Ovary (tissue), 9 donors: ENCODE data around the gene EHHADH. TPM values are rescaled to one million over a fixed set of nuclear protein-coding genes. Genes with fewer than 3 reads are reported as not detected.

Experiments used
- DNase-seq, 5 donors: peaks; one replicate each; pipeline ENCODE4 v3.0.0-alpha.2; 2019 to 2020
- H3K27ac ChIP-seq, 2 donors: fragments of 200-600 bp; one replicate each; pipeline versions ENCODE4 v1.5.1 to v1.8.0; 2019 to 2022
- H3K27me3 ChIP-seq: fragments of 200-600 bp; one replicate; pipeline ENCODE4 v1.8.0; 2022
- H3K36me3 ChIP-seq: fragments of 200-600 bp; sonication (generic); one replicate; pipeline ENCODE4 v1.5.1; 2019
- H3K4me1 ChIP-seq: one replicate; pipeline ENCODE4 v1.8.1; 2013; ENCODE audit warnings: mild to moderate bottlenecking, moderate library complexity; ENCODE audit not compliant: insufficient read depth
- H3K4me3 ChIP-seq: fragments of 200-600 bp; sonication (generic); one replicate; pipeline ENCODE4 v1.5.1; 2017
- H3K9me3 ChIP-seq, 2 donors: fragments of 200-600 bp in 1 of 2; sonication (generic) in 1 of 2; one replicate each; pipeline versions ENCODE4 v1.5.1 to v1.8.1; 2013 to 2019; ENCODE audit warnings: mild to moderate bottlenecking in 1 of 2, moderate library complexity in 1 of 2
- EP300 ChIP-seq: sonication (generic); formaldehyde crosslinking; IDR thresholded peaks from one replicate; pipeline ENCODE4 v1.6.1; 2017; ENCODE audit warnings: antibody characterized with exemption
- POLR2A ChIP-seq: fragments of 450-650 bp; IDR thresholded peaks from one replicate; pipeline ENCODE4 v1.6.1; 2017; ENCODE audit warnings: antibody characterized with exemption, mild to moderate bottlenecking, moderate library complexity
- WGBS, 3 donors: extraction: QIAGEN DNeasy Blood & Tissue Kit in 1 of 3; methylation state at CpG; one replicate each; pipeline versions ENCODE4 v1.1.5 to v1.1.7; 2013 to 2017; 5-methylcytosine and 5-hydroxymethylcytosine counted together
- intact Hi-C, 4 donors: fragments of 100-400 bp; cut with DNase I; formaldehyde crosslinking; loops; one replicate each; pipeline versions ENCODE4 v1.11.0 to v1.15.1; 2022 to 2023
- polyA plus RNA-seq, 2 donors: library from polyadenylated mRNA; stranded (reverse); fragments of 200-250 nt in 1 of 2; fragments of 350-450 nt in 1 of 2; fragmentation: Illumina TruSeq in 1 of 2; extraction: RNeasy Lipid Tissue Mini Kit (QIAGEN cat#74804) in 1 of 2; gene quantifications; one replicate each; pipeline ENCODE4 v1.2.3, GENCODE V29; 2013 to 2014
- total RNA-seq, 7 donors: library from RNA; depleted of rRNA in 2 of 7; stranded (reverse); fragments of >200 nt in 2 of 7; fragmentation: NEBNext Ultra II Directional in 3 of 7; extraction: Animal tissue kit (Norgen Biotek cat#: 25700) in 3 of 7; gene quantifications; one replicate each; pipeline versions ENCODE4 v1.1.0 to v1.2.4, GENCODE V29; 2016 to 2023
- TF ChIP-seq, protein P1 (sequence below), 3 donors: fragments of 450-650 bp in 2 of 3; fragments of 200-600 bp in 1 of 3; IDR thresholded peaks; one replicate each; pipeline versions ENCODE4 v1.5.1 to v1.8.0; 2016 to 2022; ENCODE audit warnings: antibody characterized with exemption in 3 of 3, mild to moderate bottlenecking in 1 of 3
- donor health status: DM: no; HTN: no; CAD: no; lungs with moderate emphysema.
- donor health status: DM: no; HTN: no; CAD: no.
- donor health status: Bipolar disorder and iron deficiency.
- donor health status: DM: yes; HTN: yes; CAD: no.
- donor health status: DM: no; HTN: no; CAD: no.
- donor health status: DM: yes; HTN: yes; CAD: no.

The EHHADH gene
- total and polyA plus RNA-seq, 9 donors = 1.4 to 6.9 (median 2.9) TPM

- TF ChIP-seq, protein P1, sequence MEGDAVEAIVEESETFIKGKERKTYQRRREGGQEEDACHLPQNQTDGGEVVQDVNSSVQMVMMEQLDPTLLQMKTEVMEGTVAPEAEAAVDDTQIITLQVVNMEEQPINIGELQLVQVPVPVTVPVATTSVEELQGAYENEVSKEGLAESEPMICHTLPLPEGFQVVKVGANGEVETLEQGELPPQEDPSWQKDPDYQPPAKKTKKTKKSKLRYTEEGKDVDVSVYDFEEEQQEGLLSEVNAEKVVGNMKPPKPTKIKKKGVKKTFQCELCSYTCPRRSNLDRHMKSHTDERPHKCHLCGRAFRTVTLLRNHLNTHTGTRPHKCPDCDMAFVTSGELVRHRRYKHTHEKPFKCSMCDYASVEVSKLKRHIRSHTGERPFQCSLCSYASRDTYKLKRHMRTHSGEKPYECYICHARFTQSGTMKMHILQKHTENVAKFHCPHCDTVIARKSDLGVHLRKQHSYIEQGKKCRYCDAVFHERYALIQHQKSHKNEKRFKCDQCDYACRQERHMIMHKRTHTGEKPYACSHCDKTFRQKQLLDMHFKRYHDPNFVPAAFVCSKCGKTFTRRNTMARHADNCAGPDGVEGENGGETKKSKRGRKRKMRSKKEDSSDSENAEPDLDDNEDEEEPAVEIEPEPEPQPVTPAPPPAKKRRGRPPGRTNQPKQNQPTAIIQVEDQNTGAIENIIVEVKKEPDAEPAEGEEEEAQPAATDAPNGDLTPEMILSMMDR (IDR thresholded peaks at IDR 0.05) = no peak
- TF ChIP-seq POLR2A (no peak), EP300 (no peak)
- H3K36me3 ChIP-seq = no peaks in the 10 kb centered on the region
- no peaks in the 10 kb centered on the region for H3K27me3 ChIP-seq
- DNase-seq = no peak
- no peak overlapping the region for H3K4me3 ChIP-seq
- H3K27ac ChIP-seq = no peak overlapping the region
- no peaks in the 10 kb centered on the region for H3K9me3 ChIP-seq
- intact Hi-C loops = no loop called here
- WGBS, 3 donors = 85 to 91% (median 88%) methylated on average over 4 of the region's 4 CpGs
- no peaks in the 10 kb centered on the region for H3K4me1 ChIP-seq
Measured at GRCh38 chr3:185276415-185276814, 22.6 kb upstream of the EHHADH start.

GRCh38 chr3:185272033-185272432 is 18.2 kb upstream of the EHHADH start:
- WGBS, 3 donors = 83 to 92% (median 87%) methylated on average over 1 of the region's 1 CpG
- no peaks in the 10 kb centered on the region for H3K9me3 ChIP-seq
- no peaks in the 10 kb centered on the region for H3K36me3 ChIP-seq
- H3K4me1 ChIP-seq = no peaks in the 10 kb centered on the region
- intact Hi-C loops = no loop called here
- no peak for TF ChIP-seq POLR2A
- TF ChIP-seq, protein P1 (IDR thresholded peaks at IDR 0.05) = no peak
- TF ChIP-seq EP300 = no peak
- DNase-seq = no peak
- H3K4me3 ChIP-seq = no peak overlapping the region
- H3K27ac ChIP-seq = no peak overlapping the region
- no peaks in the 10 kb centered on the region for H3K27me3 ChIP-seq

GRCh38 chr3:185270956-185271332 is 17.1 kb upstream of the EHHADH start:
- H3K27me3 ChIP-seq = no peaks in the 10 kb centered on the region
- DNase-seq = no peak
- 79 to 83% (median 82%) methylated on average over 4 of the region's 4 CpGs for WGBS, 3 donors
- no peaks in the 10 kb centered on the region for H3K4me1 ChIP-seq
- no peaks in the 10 kb centered on the region for H3K9me3 ChIP-seq
- no peaks in the 10 kb centered on the region for H3K36me3 ChIP-seq
- no peak for TF ChIP-seq EP300
- no peak for TF ChIP-seq POLR2A
- TF ChIP-seq, protein P1 (IDR thresholded peaks at IDR 0.05) = no peak
- H3K4me3 ChIP-seq = no peak overlapping the region
- intact Hi-C loops = no loop called here
- no peak overlapping the region for H3K27ac ChIP-seq

DNA sequence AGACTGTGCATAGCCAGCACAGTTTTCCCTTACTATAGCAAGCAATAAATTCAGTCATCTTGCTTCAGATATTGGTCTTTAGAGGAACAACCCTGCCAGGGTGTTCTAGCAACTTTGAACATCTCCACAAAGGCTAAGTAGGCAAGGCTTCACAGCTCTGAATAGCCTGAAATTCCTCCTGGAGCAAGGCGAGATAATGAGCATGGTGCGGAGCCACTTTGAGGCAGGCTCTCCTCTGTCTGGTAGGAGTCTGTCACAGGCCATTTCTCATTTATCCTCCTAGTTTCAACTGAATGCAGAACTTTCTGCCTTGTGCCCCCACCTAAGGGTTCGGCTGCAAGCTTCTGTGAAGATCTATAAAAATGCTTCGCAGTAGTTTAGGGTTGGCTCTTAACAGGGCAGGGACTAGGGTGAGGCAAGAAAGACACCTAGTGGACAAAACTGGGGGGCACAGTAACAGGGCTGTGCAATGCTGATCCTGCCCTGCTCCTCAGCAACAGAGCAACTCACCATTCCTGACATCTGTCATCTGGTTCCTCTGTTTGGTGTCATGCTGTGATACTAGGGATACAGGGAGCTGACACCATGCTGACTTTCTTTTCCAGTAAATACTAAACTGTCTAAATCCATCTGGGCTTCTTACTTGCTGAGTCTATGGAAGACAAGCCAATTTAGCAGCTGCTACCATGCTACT is 16.6 kb upstream of the EHHADH start:
- Histone ChIP-seq H3K27ac (no peak overlapping the region), H3K4me3 (no peak overlapping the region), H3K9me3 (no peaks in the 10 kb centered on the region), H3K36me3 (no peaks in the 10 kb centered on the region), H3K27me3 (no peaks in the 10 kb centered on the region), H3K4me1 (no peaks in the 10 kb centered on the region)
- TF ChIP-seq POLR2A (no peak), EP300 (no peak)
- TF ChIP-seq, protein P1 (IDR thresholded peaks at IDR 0.05) = no peak
- no peak for DNase-seq
- intact Hi-C loops = no loop called here
- 48 to 51% (median 49%) methylated on average over 4 of the region's 4 CpGs for WGBS, 3 donors
